ENCODE results near the gene CHRDL1. TPM values are rescaled to one million over a fixed set of nuclear protein-coding genes. Genes with fewer than 3 reads are reported as not detected.

CHRDL1 gene
- total RNA-seq, 4 donors from 2014 or later, result 1.7 to 64.3 (median 14.9) TPM

DNA sequence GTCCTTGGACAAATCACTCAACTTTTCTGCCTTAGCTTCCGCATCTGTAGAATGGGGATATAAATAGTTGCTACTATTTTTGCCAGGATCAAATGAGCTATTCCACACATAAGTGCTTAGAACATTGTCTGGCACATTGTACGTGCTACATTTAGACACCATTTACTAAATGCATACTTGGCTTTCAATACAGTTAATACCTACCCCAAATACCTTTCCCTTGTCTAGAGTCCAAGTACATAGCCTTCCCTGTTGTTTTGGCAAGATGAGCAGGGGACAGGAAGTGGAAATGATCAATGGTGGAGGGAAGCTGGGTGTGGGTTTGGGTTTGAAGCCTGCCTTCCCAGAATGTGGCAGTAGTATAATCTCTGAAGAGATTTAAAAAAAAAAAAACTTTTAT lies 82.0 kb downstream of the CHRDL1 start:
- no peak overlapping the region for H3K4me3 ChIP-seq
- H3K36me3 ChIP-seq, result no peaks in the 10 kb centered on the region
- intact Hi-C loops (cut with DNase I), result no loop called here
- DNase-seq, result no peak
- TF ChIP-seq, protein P1, sequence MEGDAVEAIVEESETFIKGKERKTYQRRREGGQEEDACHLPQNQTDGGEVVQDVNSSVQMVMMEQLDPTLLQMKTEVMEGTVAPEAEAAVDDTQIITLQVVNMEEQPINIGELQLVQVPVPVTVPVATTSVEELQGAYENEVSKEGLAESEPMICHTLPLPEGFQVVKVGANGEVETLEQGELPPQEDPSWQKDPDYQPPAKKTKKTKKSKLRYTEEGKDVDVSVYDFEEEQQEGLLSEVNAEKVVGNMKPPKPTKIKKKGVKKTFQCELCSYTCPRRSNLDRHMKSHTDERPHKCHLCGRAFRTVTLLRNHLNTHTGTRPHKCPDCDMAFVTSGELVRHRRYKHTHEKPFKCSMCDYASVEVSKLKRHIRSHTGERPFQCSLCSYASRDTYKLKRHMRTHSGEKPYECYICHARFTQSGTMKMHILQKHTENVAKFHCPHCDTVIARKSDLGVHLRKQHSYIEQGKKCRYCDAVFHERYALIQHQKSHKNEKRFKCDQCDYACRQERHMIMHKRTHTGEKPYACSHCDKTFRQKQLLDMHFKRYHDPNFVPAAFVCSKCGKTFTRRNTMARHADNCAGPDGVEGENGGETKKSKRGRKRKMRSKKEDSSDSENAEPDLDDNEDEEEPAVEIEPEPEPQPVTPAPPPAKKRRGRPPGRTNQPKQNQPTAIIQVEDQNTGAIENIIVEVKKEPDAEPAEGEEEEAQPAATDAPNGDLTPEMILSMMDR (IDR thresholded peaks at IDR 0.05), result no peak
- no peak for TF ChIP-seq POLR2A (IDR thresholded peaks at IDR 0.05)
- 46 to 60% methylated on average over 2 of the region's 2 CpGs for WGBS, 2 donors
- H3K27ac ChIP-seq, result no peak overlapping the region
- H3K4me1 ChIP-seq, result no peaks in the 10 kb centered on the region
- peaks cover 0 to 2% (median 0%) of the 10 kb centered on the region in 4 donors for H3K27me3 ChIP-seq
- H3K9me3 ChIP-seq, result no peaks in the 10 kb centered on the region

DNA sequence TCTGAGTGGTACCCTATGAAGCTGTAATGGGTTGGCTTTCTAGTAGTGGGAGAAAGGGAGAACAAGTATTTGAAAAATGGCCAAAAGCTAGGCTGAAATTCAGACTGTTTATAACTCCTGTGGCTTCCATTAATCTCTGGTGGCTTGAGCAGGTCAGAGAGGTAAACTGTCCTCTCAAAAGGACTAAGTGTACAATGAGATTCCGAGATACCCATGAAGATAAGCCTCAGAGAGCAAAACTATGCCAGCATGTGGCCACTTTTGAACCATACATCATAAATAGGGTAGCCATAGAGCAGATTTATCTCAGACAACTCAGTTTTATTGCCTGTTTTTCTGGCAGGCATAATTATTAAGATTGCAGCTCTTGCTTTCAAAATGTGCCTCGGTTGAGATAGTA lies 89.2 kb downstream of the CHRDL1 start:
- H3K9me3 ChIP-seq, result no peaks in the 10 kb centered on the region
- TF ChIP-seq, protein P1 (IDR thresholded peaks at IDR 0.05), result no peak
- TF ChIP-seq POLR2A (IDR thresholded peaks at IDR 0.05), result no peak
- no peaks in the 10 kb centered on the region for H3K36me3 ChIP-seq
- intact Hi-C loops (cut with DNase I), result no loop called here
- DNase-seq, result no peak
- no peak overlapping the region for H3K27ac ChIP-seq
- 45 to 88% methylated on average over 2 of the region's 2 CpGs for WGBS, 2 donors
- H3K27me3 ChIP-seq, result peaks cover 0 to 6% (median 0%) of the 10 kb centered on the region in 4 donors
- no peaks in the 10 kb centered on the region for H3K4me1 ChIP-seq
- H3K4me3 ChIP-seq, result no peak overlapping the region

DNA sequence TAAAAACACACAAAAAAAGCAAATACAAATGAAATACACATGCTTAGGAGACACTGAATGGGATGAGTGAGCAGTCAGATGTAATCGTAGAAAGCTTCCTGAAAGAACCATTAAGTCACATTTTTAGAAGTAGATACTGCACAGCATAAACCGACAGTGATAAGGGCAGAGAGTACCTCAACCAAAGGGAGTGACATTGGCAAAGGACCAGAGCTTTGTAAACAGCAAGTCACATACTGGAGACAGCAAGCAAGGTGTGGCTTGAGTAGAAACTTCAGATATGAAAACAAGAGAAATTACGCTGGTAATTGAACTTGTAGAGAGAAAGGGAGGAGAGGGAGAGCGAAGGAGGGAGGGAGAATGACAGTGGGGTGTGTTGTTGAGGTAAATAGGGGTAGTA lies 92.0 kb downstream of the CHRDL1 start:
- TF ChIP-seq POLR2A (IDR thresholded peaks at IDR 0.05), result no peak
- TF ChIP-seq, protein P1 (IDR thresholded peaks at IDR 0.05), result no peak
- Histone ChIP-seq H3K4me3 (no peak overlapping the region), H3K27ac (no peak overlapping the region), H3K27me3 (peaks cover 0 to 3% (median 0%) of the 10 kb centered on the region in 4 donors), H3K36me3 (no peaks in the 10 kb centered on the region), H3K4me1 (no peaks in the 10 kb centered on the region), H3K9me3 (no peaks in the 10 kb centered on the region)
- 35 to 51% methylated on average over 4 of the region's 4 CpGs for WGBS, 2 donors
- no peak for DNase-seq
- intact Hi-C loops (cut with DNase I), result no loop called here

DNA sequence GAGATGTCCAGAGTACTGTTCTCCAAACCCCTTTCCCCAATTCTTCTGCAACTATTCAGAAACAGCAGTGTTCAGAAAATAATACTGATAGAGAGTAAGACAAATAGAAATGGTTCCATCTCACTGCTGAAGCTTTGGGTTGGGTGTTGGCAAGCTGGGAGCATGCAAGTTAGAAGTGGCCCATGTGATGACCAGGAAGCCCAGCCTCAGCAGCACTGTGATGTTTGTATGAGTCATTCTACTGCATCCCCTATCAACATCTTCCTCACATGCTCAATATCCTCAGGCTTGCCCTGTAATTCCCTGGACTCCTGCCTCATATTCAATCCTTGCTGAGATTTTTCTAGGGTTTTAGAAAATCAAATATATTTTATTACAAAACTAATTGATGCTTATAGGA lies 96.5 kb downstream of the CHRDL1 start:
- Histone ChIP-seq H3K27ac (no peak overlapping the region), H3K9me3 (no peaks in the 10 kb centered on the region), H3K4me1 (no peaks in the 10 kb centered on the region), H3K36me3 (no peaks in the 10 kb centered on the region), H3K27me3 (no peaks in the 10 kb centered on the region), H3K4me3 (no peak overlapping the region)
- DNase-seq, result no peak
- intact Hi-C loops (cut with DNase I), result no loop called here
- TF ChIP-seq, protein P1 (IDR thresholded peaks at IDR 0.05), result no peak
- TF ChIP-seq POLR2A (IDR thresholded peaks at IDR 0.05), result no peak

DNA sequence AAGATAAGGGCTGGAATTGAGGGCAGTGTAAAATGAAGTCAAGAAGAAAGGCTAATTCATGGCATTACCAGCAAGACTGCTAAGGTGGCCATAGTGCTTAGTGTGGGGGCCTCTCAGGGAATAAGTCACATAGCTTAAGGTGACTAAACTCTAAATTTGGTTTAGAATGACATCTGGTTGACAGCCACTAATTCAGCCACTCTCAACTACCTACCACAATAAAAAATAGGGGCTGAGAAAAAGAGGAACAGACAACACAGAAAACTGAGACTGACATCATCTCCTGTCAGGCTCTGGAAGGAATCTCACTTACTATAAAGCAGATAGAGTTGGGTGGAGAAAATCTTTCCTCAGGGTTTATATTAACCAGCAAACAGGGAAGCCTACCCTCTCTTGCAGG lies 96.9 kb downstream of the CHRDL1 start:
- no peak for DNase-seq
- H3K4me1 ChIP-seq, result no peaks in the 10 kb centered on the region
- H3K27ac ChIP-seq, result no peak overlapping the region
- H3K9me3 ChIP-seq, result no peaks in the 10 kb centered on the region
- no peak overlapping the region for H3K4me3 ChIP-seq
- intact Hi-C loops (cut with DNase I), result no loop called here
- no peaks in the 10 kb centered on the region for H3K27me3 ChIP-seq
- TF ChIP-seq, protein P1 (IDR thresholded peaks at IDR 0.05), result no peak
- TF ChIP-seq POLR2A (IDR thresholded peaks at IDR 0.05), result no peak
- H3K36me3 ChIP-seq, result no peaks in the 10 kb centered on the region
